Neural cell (in vitro differentiated cells): ENCODE measurements around the gene CNKSR1. TPM values are rescaled to one million over a fixed set of nuclear protein-coding genes. Genes with fewer than 3 reads are reported as not detected.
A peak's percentile ranks its signal among the peaks of the same experiment; 100 is the strongest.

ENCODE experiments used
- H2AFZ ChIP-seq: fragments of 200-600, 300-800 bp; sonication (generic), shearing (Covaris generic); 2 replicates; pipeline ENCODE4 v1.6.0; 2014; ENCODE audit warnings: low read depth, mild to moderate bottlenecking, antibody characterized with exemption, low read length, moderate library complexity
- H3F3A ChIP-seq: fragments of 200-600 bp; shearing (Covaris generic); 2 replicates; pipeline ENCODE4 v1.6.1; 2016; ENCODE audit warnings: mild to moderate bottlenecking, moderate library complexity, mixed read lengths, antibody characterized with exemption, low read length; ENCODE audit not compliant: insufficient read depth, poor library complexity, severe bottlenecking
- H3K27ac ChIP-seq: fragments of 200-600, 300-800 bp; sonication (generic), shearing (Covaris generic); 2 replicates; pipeline ENCODE4 v1.5.1; 2014; ENCODE audit warnings: mild to moderate bottlenecking, low read length, moderate library complexity
- H3K27me3 ChIP-seq: fragments of 300-800, 200-600 bp; sonication (generic), shearing (Covaris generic); 2 replicates; pipeline ENCODE4 v1.6.0; 2014; ENCODE audit warnings: mild to moderate bottlenecking, low read depth, low read length, moderate library complexity; ENCODE audit not compliant: insufficient read depth
- H3K36me3 ChIP-seq: fragments of 300-800, 200-600 bp; sonication (generic), shearing (Covaris generic); 2 replicates; pipeline ENCODE4 v1.5.1; 2014; ENCODE audit warnings: mild to moderate bottlenecking, antibody characterized with exemption, low read length, moderate library complexity; ENCODE audit not compliant: insufficient read depth
- H3K4me2 ChIP-seq: fragments of 300-800, 200-600 bp; sonication (generic), shearing (Covaris generic); 2 replicates; pipeline ENCODE4 v1.6.0; 2014; ENCODE audit warnings: mild to moderate bottlenecking, low read length
- H3K4me3 ChIP-seq: fragments of 300-800, 200-600 bp; sonication (generic), shearing (Covaris generic); 2 replicates; pipeline ENCODE4 v1.5.1; 2014; ENCODE audit warnings: mild to moderate bottlenecking, low read length, moderate library complexity
- H3K79me2 ChIP-seq: fragments of 200-600 bp; shearing (Covaris generic); replicated peaks from 2 replicates; pipeline ENCODE4 v1.6.0; 2014; ENCODE audit warnings: mild to moderate bottlenecking, low read length, moderate library complexity; ENCODE audit not compliant: insufficient read depth
- H3K9ac ChIP-seq: fragments of 300-800, 200-600 bp; sonication (generic), shearing (Covaris generic); 2 replicates; pipeline ENCODE4 v1.6.1; 2016; ENCODE audit warnings: mild to moderate bottlenecking, low read length, mixed read lengths
- H3K9me2 ChIP-seq: fragments of 200-600 bp; shearing (Covaris generic); 2 replicates; pipeline ENCODE4 v1.6.1; 2016; ENCODE audit warnings: mild to moderate bottlenecking, low read length, mixed read lengths; ENCODE audit not compliant: insufficient read depth
- H3K9me3 ChIP-seq: fragments of 200-600, 300-800 bp; sonication (generic), shearing (Covaris generic); 2 replicates; pipeline ENCODE4 v1.6.1; 2016; ENCODE audit warnings: mild to moderate bottlenecking, mixed run types, low read length, moderate library complexity, mixed read lengths
- H4K20me1 ChIP-seq: fragments of 200-600 bp; shearing (Covaris generic); 2 replicates; pipeline ENCODE4 v1.6.1; 2016; ENCODE audit warnings: mild to moderate bottlenecking, mixed run types; ENCODE audit not compliant: insufficient read depth
- CTCF ChIP-seq: fragments of 450-650 bp; IDR thresholded peaks from 2 replicates; pipeline ENCODE4 v1.5.1; 2014; ENCODE audit warnings: antibody characterized with exemption, mild to moderate bottlenecking, moderate library complexity; ENCODE audit not compliant: poor library complexity, severe bottlenecking
- EP300 ChIP-seq: fragments of 450-650 bp; conservative IDR thresholded peaks from 2 replicates; pipeline ENCODE4 v1.6.1; 2014; ENCODE audit warnings: antibody characterized with exemption, mild to moderate bottlenecking, moderate library complexity; ENCODE audit not compliant: poor library complexity, severe bottlenecking
- EZH2 ChIP-seq: fragments of 200-600, 300-800 bp; shearing (Covaris generic), sonication (generic); IDR thresholded peaks from 2 replicates; pipeline ENCODE4 v1.6.1; 2014; ENCODE audit warnings: antibody characterized with exemption, low read length, borderline replicate concordance, mild to moderate bottlenecking; ENCODE audit not compliant: insufficient read depth, poor library complexity, severe bottlenecking
- MXI1 ChIP-seq: fragments of 450-650 bp; conservative IDR thresholded peaks from 2 replicates; pipeline ENCODE4 v1.6.1; 2014; ENCODE audit warnings: antibody characterized with exemption, mild to moderate bottlenecking; ENCODE audit not compliant: poor library complexity, severe bottlenecking
- POLR2AphosphoS5 ChIP-seq: IDR thresholded peaks from 2 replicates; pipeline ENCODE4 v1.6.1; 2012
- RAD21 ChIP-seq: fragments of 450-650 bp; conservative IDR thresholded peaks from 2 replicates; pipeline ENCODE4 v1.6.1; 2014; ENCODE audit warnings: antibody characterized with exemption, mild to moderate bottlenecking, moderate library complexity
- REST ChIP-seq: IDR thresholded peaks from 2 replicates; pipeline ENCODE4 v1.6.1; 2012; ENCODE audit warnings: borderline replicate concordance
- SMC3 ChIP-seq: fragments of 450-650 bp; conservative IDR thresholded peaks from 2 replicates; pipeline ENCODE4 v1.6.1; 2014; ENCODE audit warnings: antibody characterized with exemption, mild to moderate bottlenecking, moderate library complexity; ENCODE audit not compliant: poor library complexity
- TAF1 ChIP-seq: IDR thresholded peaks from 2 replicates; pipeline ENCODE4 v1.6.1; 2012; ENCODE audit warnings: low read depth
- polyA plus RNA-seq: library from polyadenylated mRNA; depleted of rRNA; stranded (reverse); fragments of >200 nt; gene quantifications from 2 replicates; pipeline ENCODE4 v1.2.3, GENCODE V29; 2014

The CNKSR1 gene
- polyA plus RNA-seq, 1 donor from 2014 or later: 7.8 TPM

GRCh38 chr1:26203642-26204318, 26.5 kb downstream of the CNKSR1 start:
- H3K27me3 ChIP-seq: no peaks in the 10 kb centered on the region
- no peak overlapping the region for H3K4me3 ChIP-seq
- no peaks in the 10 kb centered on the region for H3K79me2 ChIP-seq
- no peaks in the 10 kb centered on the region for H3K36me3 ChIP-seq
- H3K27ac ChIP-seq: no peak overlapping the region
- no peaks in the 10 kb centered on the region for H3F3A ChIP-seq
- no peak for TF ChIP-seq TAF1
- TF ChIP-seq RAD21: no peak
- no peak for TF ChIP-seq EP300
- TF ChIP-seq POLR2AphosphoS5: no peak
- TF ChIP-seq MXI1: no peak
- no peak for TF ChIP-seq EZH2
- no peak for TF ChIP-seq REST
- TF ChIP-seq SMC3: no peak
- TF ChIP-seq CTCF: no peak
- no peaks in the 10 kb centered on the region for H3K9me3 ChIP-seq
- no peak overlapping the region for H2AFZ ChIP-seq
- H3K4me2 ChIP-seq: no peak overlapping the region
- H3K9me2 ChIP-seq: no peaks in the 10 kb centered on the region
- H4K20me1 ChIP-seq: no peaks in the 10 kb centered on the region
- H3K9ac ChIP-seq: no peak overlapping the region

- no peaks in the 10 kb centered on the region for H3K9me2 ChIP-seq
- H2AFZ ChIP-seq: peak overlapping the region; percentile 17
- H3K4me3 ChIP-seq: peak overlapping the region; percentile 21
- H3K27me3 ChIP-seq: no peaks in the 10 kb centered on the region
- no peaks in the 10 kb centered on the region for H4K20me1 ChIP-seq
- H3K27ac ChIP-seq: peak overlapping the region; percentile 54
- no peaks in the 10 kb centered on the region for H3K36me3 ChIP-seq
- peak overlapping the region; percentile 31 for H3K4me2 ChIP-seq
- TF ChIP-seq POLR2AphosphoS5 (no peak), EZH2 (no peak), RAD21 (no peak), EP300 (no peak)
- no peaks in the 10 kb centered on the region for H3K79me2 ChIP-seq
- H3K9ac ChIP-seq: no peak overlapping the region
- no peaks in the 10 kb centered on the region for H3K9me3 ChIP-seq
- H3F3A ChIP-seq: no peaks in the 10 kb centered on the region
Measured at GRCh38 chr1:26210147-26210870, 33.0 kb downstream of the CNKSR1 start.
